ENCODE measurements around the gene C1QBP. TPM values are rescaled to one million over a fixed set of nuclear protein-coding genes. Genes with fewer than 3 reads are reported as not detected.

The C1QBP gene
- total and polyA plus RNA-seq, 2 of the 4 experiments (the other 2 are of a cell fraction): 172 to 173 TPM

DNA sequence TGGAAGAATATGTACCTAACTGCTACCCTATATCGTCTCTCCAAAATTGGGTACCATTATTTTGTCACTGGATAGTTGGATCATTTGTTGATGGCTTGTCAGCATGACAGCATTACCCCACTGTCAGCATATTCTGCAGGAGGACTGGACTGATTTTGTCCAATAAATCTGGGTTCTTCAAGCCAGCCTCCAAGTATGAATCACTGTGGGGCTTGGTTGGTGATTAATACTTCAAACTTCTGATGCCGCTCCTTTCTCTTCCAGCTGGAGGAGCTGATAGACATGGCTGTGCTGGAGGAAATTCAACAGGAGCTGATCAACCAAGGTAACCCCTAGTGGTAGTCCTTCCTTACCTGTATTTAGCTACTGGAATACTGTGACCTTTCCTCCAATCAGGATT lies 16.4 kb downstream of the C1QBP start:
- in situ Hi-C loops (cut with MboI; ENCODE audit: low sequenced_read_pairs) (no loop called here), intact Hi-C loops (cut with micrococcal nuclease) (no loop called here), dilution Hi-C loops (cut with HindIII; ENCODE audit: low sequenced_read_pairs, unreplicated experiment) (no loop called here)
- H3K4me1 ChIP-seq (ENCODE audit: control insufficient read depth, insufficient read depth, low read length): peaks cover 2% of the 10 kb centered on the region
- H2AK9ac ChIP-seq (replicated peaks; ENCODE audit: low read depth, low read length, poor library complexity): no peak overlapping the region
- peak overlapping the region; percentile 20; the same call in 1 of the 2 replicates for H3K23ac ChIP-seq (ENCODE audit: low read depth, low read length)
- no TSS peak for BruUV-seq (replicated peaks)
- no peak overlapping the region for H2AFZ ChIP-seq (replicated peaks; ENCODE audit: low read length, poor library complexity)
- H2BK120ac ChIP-seq (ENCODE audit: low read depth, low read length): no peak overlapping the region
- H4K91ac ChIP-seq (ENCODE audit: insufficient read depth, low read depth, low read length): no peak overlapping the region
- H3K14ac ChIP-seq (replicated peaks; ENCODE audit: low read depth, low read length): no peak overlapping the region; the same call in 1 of the 2 replicates
- H3K27me3 ChIP-seq (ENCODE audit: control insufficient read depth, insufficient read depth, low read length): no peaks in the 10 kb centered on the region
- DNase-seq (peak; percentile 83), ATAC-seq (ENCODE audit: low read depth) (no peak)
- H4K8ac ChIP-seq (ENCODE audit: low read depth in 2 of 2, low read length in 2 of 2): 0 out of 4 replicates have a peak overlapping the region, but pooled peaks of 1 of the 2 experiments have one; percentile 42
- ChIA-PET CTCF (interaction anchor here (1.0 to 2.3 kb wide), 2 partner anchors 17 to 36 kb away, joined by 3 to 10 read pairs; partner anchors contain the start of gene C1QBP), POLR2A (ENCODE audit: unreplicated experiment) (no interaction called here)
- H3K9ac ChIP-seq (ENCODE audit: low read depth, low read length): no peak overlapping the region
- WGBS, 2 experiments (ENCODE audit: extremely low coverage in 2 of 2, insufficient read length in 1 of 2): no CpG with 5 or more reads among the region's 2 CpGs
- peak overlapping the region; percentile 39; the same call in 1 of the 2 replicates for H3K4ac ChIP-seq (ENCODE audit: low read depth, low read length)
- peaks cover 43 to 63% of the 10 kb centered on the region in 2 experiments for H3K79me1 ChIP-seq (ENCODE audit: low read depth in 1 of 2, low read length in 2 of 2)
- H4K20me1 ChIP-seq (ENCODE audit: insufficient read depth, low read length): peaks cover under 1% of the 10 kb centered on the region; the same call in 1 of the 2 replicates
- H2BK15ac ChIP-seq (ENCODE audit: low read depth, low read length): no peak overlapping the region
- peak overlapping the region; percentile 31 for H2BK5ac ChIP-seq (ENCODE audit: low read depth, low read length, poor library complexity, severe bottlenecking)
- no peak for TF ChIP-seq CHD1 (IDR thresholded peaks at IDR 0.05; ENCODE audit: low read depth, low read length)
- no peak for TF ChIP-seq MAZ (IDR thresholded peaks at IDR 0.05; ENCODE audit: borderline replicate concordance, low read depth, low read length)
- TF ChIP-seq MXI1 (IDR thresholded peaks at IDR 0.05; ENCODE audit: borderline replicate concordance, low read depth, low read length): no peak
- peak; percentile 30; the same call in 1 of the 2 replicates for TF ChIP-seq POLR2A (IDR thresholded peaks at IDR 0.05; ENCODE audit: low read depth, low read length)
- no peak for TF ChIP-seq SMC3 (IDR thresholded peaks at IDR 0.05; ENCODE audit: low read depth, low read length)
- no peak for TF ChIP-seq BHLHE40 (IDR thresholded peaks at IDR 0.05; ENCODE audit: low read depth, low read length)
- peak; percentile 96 for TF ChIP-seq MAFK (IDR thresholded peaks at IDR 0.05; ENCODE audit: low read depth, low read length)
- TF ChIP-seq FOS (IDR thresholded peaks at IDR 0.05; ENCODE audit: low read depth, low read length): no peak
- TF ChIP-seq NFE2L2 (IDR thresholded peaks at IDR 0.05; ENCODE audit: low read depth, low read length): no peak
- TF ChIP-seq, protein P1, sequence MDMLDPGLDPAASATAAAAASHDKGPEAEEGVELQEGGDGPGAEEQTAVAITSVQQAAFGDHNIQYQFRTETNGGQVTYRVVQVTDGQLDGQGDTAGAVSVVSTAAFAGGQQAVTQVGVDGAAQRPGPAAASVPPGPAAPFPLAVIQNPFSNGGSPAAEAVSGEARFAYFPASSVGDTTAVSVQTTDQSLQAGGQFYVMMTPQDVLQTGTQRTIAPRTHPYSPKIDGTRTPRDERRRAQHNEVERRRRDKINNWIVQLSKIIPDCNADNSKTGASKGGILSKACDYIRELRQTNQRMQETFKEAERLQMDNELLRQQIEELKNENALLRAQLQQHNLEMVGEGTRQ (IDR thresholded peaks at IDR 0.05; ENCODE audit: low read depth, low read length): no peak
- TF ChIP-seq, protein P2, sequence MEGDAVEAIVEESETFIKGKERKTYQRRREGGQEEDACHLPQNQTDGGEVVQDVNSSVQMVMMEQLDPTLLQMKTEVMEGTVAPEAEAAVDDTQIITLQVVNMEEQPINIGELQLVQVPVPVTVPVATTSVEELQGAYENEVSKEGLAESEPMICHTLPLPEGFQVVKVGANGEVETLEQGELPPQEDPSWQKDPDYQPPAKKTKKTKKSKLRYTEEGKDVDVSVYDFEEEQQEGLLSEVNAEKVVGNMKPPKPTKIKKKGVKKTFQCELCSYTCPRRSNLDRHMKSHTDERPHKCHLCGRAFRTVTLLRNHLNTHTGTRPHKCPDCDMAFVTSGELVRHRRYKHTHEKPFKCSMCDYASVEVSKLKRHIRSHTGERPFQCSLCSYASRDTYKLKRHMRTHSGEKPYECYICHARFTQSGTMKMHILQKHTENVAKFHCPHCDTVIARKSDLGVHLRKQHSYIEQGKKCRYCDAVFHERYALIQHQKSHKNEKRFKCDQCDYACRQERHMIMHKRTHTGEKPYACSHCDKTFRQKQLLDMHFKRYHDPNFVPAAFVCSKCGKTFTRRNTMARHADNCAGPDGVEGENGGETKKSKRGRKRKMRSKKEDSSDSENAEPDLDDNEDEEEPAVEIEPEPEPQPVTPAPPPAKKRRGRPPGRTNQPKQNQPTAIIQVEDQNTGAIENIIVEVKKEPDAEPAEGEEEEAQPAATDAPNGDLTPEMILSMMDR (conservative IDR thresholded peaks at IDR 0.05; ENCODE audit: low read depth, low read length): peak; percentile 30; the same call in 1 of the 2 replicates
- TF ChIP-seq, protein P3, sequence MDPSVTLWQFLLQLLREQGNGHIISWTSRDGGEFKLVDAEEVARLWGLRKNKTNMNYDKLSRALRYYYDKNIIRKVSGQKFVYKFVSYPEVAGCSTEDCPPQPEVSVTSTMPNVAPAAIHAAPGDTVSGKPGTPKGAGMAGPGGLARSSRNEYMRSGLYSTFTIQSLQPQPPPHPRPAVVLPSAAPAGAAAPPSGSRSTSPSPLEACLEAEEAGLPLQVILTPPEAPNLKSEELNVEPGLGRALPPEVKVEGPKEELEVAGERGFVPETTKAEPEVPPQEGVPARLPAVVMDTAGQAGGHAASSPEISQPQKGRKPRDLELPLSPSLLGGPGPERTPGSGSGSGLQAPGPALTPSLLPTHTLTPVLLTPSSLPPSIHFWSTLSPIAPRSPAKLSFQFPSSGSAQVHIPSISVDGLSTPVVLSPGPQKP (IDR thresholded peaks at IDR 0.05; ENCODE audit: borderline replicate concordance, low read depth, low read length): no peak
- TF ChIP-seq RCOR1 (IDR thresholded peaks at IDR 0.05; ENCODE audit: insufficient replicate concordance, low read length): no peak
- no peak for TF ChIP-seq RFX5 (IDR thresholded peaks at IDR 0.05; ENCODE audit: low read depth, low read length)
- no peak for TF ChIP-seq CEBPB (IDR thresholded peaks at IDR 0.05; ENCODE audit: low read depth, low read length)
- TF ChIP-seq RAD21 (IDR thresholded peaks at IDR 0.05; ENCODE audit: low read length): 0 out of 2 replicates have a peak, but pooled peaks have one; percentile 11
- no peak overlapping the region for H3K27ac ChIP-seq (ENCODE audit: insufficient read depth, low read length)
- H3K9me3 ChIP-seq (ENCODE audit: control insufficient read depth, insufficient read depth, low read length): no peaks in the 10 kb centered on the region
- H3K4me3 ChIP-seq (ENCODE audit: insufficient read depth, low read depth, low read length): no peak overlapping the region
- H3K18ac ChIP-seq (ENCODE audit: low read depth, low read length): no peak overlapping the region
- H3K4me2 ChIP-seq (ENCODE audit: low read depth, low read length): peak overlapping the region; percentile 9; the same call in 1 of the 2 replicates
- H3K9me1 ChIP-seq (ENCODE audit: insufficient read depth, low read length): peaks cover 15% of the 10 kb centered on the region
- no peak overlapping the region for H2AK5ac ChIP-seq (ENCODE audit: low read depth, low read length)
- H4K5ac ChIP-seq (ENCODE audit: low read depth, low read length): no peak overlapping the region
- no peak overlapping the region for H3K56ac ChIP-seq (ENCODE audit: extremely low read depth, insufficient read depth, low read length)
- H2BK20ac ChIP-seq (ENCODE audit: low read depth, low read length): no peak overlapping the region
- H3K36me3 ChIP-seq (ENCODE audit: control insufficient read depth, insufficient read depth, low read length): peaks cover 25% of the 10 kb centered on the region
